ENCODE measurements around the gene GPC3.
"Not testable (repeated sequence)": the region's sequence is repeated elsewhere in the genome, so short reads cannot be mapped to it uniquely, and the experiment has no call there.

Gene GPC3

GRCh38 chrX:133746593-133746992, 238.8 kb downstream of the GPC3 start:
- DNase-seq: no peak

- no peak for DNase-seq
Measured at GRCh38 chrX:133745349-133745748, 240.0 kb downstream of the GPC3 start.

- DNase-seq: no peak
Measured at GRCh38 chrX:133742602-133743305, 242.6 kb downstream of the GPC3 start.

DNA sequence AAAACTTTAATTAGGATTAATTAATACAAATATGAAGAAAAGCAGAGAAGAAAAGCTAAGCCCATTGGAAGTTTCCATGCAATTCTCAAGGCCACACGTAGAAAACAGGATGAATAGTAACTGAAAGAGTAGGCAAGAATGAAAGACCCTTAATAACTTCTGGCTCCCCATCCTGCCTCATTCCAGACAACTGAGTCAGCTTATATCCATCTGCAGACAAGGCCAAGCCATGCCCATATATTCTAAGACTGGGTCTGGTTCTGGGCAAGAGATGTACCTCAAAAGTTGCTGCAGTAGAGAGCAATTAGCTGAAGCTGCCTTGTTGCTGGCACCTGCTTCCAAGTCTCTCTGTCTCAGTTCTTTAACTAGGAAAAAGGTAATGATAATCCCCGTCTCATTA, 244.1 kb downstream of the GPC3 start:
- no peak for DNase-seq

DNA sequence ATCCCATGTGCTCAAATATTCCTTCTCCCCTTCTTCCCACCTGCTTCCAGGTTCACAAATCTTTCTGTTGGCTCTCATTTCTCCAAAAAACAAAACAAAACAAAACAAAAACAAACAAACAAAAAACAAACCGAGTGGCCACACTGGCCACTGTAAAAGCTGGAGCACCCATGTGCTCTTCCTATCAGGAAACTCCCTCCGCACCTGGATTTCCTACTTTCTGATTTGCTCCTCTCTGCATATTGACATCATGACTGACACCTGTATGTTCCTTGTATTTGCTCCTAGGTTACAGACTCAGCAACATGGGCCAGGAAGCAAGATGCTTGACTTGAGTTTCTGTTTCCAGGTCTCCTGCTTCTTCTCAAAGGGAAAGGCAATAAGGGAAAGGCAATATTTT, 258.8 kb downstream of the GPC3 start:
- DNase-seq: no peak

GRCh38 chrX:133726211-133726630, 259.2 kb downstream of the GPC3 start:
- no peak for DNase-seq

- DNase-seq: no peak
Measured at GRCh38 chrX:133723930-133724329, 261.5 kb downstream of the GPC3 start.

- DNase-seq: no peak
Measured at GRCh38 chrX:133722756-133723155, 262.6 kb downstream of the GPC3 start.

DNA sequence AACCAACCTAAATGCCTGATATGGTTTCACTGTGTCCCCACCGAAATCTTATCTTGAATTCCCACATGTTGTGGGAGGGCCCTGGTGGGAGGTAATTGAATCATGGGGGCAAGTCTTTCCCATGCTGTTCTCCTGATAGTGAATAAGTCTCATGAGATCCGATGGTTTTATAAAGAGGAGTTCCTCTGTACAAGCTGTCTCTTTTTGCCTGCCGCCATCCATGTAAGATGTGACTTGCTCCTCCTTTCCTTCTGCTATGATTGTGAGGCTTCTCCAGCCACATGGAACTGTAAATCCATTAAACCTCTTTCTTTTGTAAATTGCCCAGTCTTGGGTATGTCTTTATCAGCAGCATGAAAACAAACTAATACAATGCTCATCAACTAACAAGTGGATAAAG, 265.1 kb downstream of the GPC3 start:
- not testable (repeated sequence) for DNase-seq

- DNase-seq: no peak
Measured at GRCh38 chrX:133715715-133716114, 269.7 kb downstream of the GPC3 start.

- no peak for DNase-seq
Measured at GRCh38 chrX:133709501-133709900, 275.9 kb downstream of the GPC3 start.

DNA sequence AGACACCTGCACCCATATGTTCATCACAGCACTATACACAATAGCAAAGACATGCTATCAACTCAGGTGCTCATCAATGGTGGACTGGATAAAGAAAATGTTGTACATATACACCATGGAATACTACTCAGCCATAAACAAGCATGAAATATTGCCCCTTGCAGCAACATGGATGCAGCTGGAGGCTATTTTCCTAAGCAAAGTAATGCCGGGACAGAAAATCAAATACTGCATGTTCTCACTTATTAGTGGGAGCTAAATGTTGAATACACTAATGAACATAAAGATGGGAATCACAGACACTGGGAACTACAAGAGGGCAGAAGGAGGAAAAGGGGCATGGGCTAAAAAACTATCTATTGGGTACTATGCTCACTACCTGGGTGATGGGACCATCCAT, 278.5 kb downstream of the GPC3 start:
- DNase-seq: no peak

GRCh38 chrX:133702230-133702629, 283.2 kb downstream of the GPC3 start:
- DNase-seq: no peak

DNA sequence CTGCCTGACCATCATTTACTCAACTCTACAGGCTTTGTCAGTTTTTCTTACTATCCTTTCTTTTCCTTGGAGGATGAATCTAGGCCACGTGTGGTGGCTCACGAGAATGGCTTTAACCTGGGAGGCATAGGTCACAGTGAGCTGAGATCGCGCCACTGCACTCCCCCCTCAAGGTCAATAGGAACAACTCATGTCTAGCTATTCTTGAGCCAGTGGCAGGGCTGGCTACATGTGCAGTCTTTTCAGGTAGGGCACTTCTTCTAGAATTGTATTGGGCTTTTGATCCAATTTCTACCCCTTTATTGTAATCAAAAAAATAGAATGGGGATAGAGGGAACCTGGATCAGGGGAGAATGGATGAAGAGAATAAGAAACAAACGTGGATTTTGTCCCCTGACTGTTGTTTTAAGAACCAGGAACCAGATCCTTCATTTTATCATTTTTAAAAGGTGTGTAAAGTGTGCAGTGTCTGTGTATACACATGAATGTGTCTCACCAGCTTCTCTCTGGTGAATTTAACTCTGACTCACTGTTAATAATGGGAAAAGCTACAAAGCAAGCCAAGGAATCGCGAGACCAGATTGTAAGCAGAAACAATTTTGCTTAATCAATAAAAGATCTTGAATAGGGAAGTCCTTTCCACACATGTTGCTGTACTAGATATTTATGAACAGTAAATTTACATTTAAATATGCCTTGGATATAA, 286.2 kb downstream of the GPC3 start:
- DNase-seq: no peak

DNA sequence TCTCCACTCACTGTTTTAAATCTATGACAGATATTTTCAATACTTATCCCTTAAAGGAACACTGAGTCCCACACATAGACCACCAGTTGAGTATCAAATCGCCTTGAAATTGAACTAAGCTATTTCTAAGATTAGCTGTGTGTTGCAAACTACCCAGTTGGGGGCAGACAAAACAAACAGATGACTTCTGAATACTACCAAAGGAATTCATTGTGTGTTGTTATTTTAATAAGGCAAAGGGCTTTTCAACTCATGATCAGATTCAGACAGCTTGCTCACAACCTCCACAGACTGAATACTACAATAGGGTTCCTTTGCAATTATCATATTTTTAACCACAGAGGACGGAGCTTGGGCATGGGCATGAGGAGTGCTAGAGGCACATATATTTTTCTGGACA, 287.1 kb downstream of the GPC3 start:
- no peak for DNase-seq

DNA sequence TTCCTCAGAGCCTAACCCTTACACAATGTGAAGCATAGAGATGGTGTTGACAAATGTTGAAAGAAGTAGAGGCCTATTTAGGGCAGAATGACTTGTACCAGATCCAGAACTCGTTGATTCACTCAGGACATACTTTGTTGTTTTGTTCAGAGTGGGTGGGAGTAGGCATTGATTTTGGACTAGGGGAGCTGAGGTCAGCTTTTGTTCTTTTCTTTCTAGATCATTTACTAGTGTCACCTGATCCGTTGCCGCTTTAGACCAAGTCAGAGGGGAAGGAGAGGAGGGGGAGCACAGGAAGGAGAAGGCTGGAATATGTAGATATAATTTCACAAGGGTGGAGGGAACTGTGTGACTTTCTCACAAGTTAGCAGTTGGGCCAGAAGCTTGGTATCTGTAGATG, 287.7 kb downstream of the GPC3 start:
- no peak for DNase-seq

DNA sequence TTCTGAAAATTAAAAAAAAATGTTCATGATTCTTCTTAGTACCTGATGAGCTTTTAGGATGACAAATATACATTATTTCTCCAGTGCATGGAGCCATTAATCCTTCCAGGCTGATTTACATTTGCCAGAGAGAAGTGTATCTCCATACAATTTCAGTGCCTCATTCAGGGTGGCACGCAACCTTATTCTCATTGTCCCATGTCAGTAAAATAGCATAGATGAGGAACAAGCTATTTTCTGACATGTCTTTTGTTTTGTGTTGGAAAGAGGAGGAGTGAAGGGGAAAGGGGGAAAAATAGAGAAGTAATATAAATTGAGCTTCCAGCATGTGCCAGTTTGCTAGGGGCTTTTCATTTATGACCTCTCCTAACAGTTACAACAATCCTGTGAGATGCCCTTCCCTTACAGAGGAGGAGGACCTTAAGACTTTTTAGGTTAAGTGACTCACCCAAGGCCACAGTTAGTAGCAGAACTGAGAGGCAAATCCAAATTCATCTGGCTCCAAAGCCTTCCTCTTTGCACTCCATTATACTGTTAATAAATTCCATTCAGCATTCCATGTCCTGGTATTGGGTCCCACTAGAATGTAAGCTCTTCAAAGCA, 295.3 kb downstream of the GPC3 start:
- DNase-seq: no peak

DNA sequence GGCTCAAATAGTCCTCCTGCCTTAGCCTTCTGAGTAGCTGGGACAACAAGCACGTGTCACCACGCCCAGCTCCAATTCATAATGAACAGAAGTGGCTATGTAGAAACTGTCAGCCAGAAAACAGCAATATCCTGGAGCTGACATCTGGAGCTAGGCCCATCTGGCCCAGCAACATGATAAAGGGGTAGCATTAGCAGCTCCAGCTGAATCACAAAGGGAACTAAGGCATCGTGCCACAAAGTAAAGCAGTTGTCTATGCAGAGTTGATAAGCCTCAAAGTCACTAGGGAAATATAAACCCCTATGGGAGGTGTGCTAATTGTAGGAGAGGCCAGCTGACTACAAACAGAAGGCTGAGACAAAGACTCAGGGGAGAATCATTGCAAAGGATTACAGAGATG, 299.6 kb downstream of the GPC3 start:
- DNase-seq: no peak

DNA sequence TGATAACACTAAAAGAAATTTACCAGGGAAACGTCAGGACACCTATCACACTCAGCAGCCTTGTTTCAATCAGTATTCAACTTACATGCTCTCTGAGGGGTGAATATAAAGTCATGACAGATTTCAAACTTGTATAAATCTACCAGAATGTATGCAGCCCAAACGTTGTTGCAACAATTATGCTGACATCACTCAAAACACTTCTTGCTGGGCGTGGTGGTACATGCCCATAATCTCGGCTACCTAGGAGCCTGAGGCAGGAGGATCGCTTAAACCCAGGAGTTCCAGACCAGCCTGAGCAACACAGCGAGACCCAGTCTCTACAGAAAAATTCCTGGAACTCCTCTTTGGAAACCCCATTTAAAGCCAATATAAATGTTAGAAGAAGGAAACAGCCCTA, 303.5 kb downstream of the GPC3 start:
- DNase-seq: no peak

DNA sequence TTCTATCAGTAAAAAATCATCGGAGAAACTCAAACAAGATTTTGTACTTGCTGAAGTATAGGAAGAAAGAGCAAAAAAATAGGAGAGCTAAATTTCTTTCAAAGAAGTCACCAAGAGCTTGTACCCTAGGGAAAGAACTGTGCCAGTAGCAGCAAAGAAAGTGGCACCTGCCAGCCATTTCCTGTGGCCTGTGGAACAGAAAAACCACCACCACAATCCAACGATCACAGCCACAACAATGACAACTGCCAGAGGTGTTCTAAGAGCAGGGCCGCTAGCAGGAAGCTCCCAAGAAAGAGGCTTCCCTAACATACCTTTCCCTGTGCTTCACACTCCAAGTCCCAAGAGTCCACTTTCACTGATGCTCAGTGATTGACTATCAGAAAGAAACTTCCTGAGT, 304.0 kb downstream of the GPC3 start:
- no peak for DNase-seq

GRCh38 chrX:133677123-133678063, 308.0 kb downstream of the GPC3 start:
- DNase-seq: no peak

DNA sequence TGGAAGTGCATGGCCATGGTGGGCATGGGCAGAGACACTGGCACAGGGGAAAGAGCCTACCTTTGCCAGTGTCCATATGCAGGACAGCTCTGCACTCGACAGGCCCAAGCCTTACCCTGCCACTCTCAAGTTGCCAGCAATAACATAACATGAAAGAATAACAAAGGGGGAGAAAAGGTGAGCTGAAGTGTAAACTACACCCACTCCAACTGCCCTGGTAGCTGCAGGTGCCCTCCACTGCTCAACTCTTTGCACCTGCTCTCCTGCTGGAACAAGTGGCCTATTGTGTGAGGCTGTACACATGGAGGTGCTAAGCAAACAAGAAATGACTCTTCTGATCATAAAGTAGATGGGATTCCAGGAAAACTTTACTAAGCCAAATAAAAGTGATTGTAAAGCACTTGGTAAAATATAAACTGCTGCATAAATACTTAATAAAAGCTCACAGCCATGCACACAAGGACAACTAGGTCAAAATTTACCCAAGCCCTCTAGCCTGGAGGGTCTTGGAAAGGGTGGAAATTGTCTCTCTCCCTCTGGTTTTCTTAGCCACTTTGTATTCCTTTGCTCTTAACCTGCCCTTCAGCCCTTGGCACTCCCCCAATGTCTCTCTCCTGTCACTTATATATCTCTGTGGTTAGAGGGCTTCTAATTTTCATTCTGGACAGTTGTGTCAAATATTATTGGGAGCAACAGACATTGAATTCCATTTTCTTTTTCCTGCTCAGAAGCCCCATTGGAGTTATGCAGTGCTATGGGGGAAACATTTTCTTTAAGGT, 308.9 kb downstream of the GPC3 start:
- DNase-seq: no peak
